Thoracic aorta (tissue), 2 donors: ENCODE measurements around the gene RASAL1. TPM values are rescaled to one million over a fixed set of nuclear protein-coding genes. Genes with fewer than 3 reads are reported as not detected.

Source experiments
- ATAC-seq: fragments of 150-250 bp; one replicate; pipeline ENCODE4 v1.8.0; 2017; ENCODE audit warnings: low read depth; ENCODE audit not compliant: insufficient number of reproducible peaks, low FRiP score
- DNase-seq: peaks from one replicate; pipeline ENCODE4 v3.0.0-alpha.2; 2020; ENCODE audit warnings: low spot score
- H3K27ac ChIP-seq, 2 donors: fragments of 200-600 bp; sonication (generic); 1 replicate in 1 of 2; 2 replicates in 1 of 2; pipeline ENCODE4 v1.5.1; 2016; ENCODE audit warnings: mild to moderate bottlenecking in 2 of 2, moderate library complexity in 2 of 2
- H3K27me3 ChIP-seq: fragments of 200-600 bp; sonication (generic); replicated peaks from 2 replicates; pipeline ENCODE4 v1.6.0; 2016; ENCODE audit warnings: mild to moderate bottlenecking; ENCODE audit not compliant: insufficient read depth
- H3K36me3 ChIP-seq: fragments of 200-600 bp; sonication (generic); one replicate; pipeline ENCODE4 v1.5.1; 2016
- H3K4me1 ChIP-seq, 2 donors: fragments of 200-600 bp; sonication (generic); 1 replicate in 1 of 2; 2 replicates in 1 of 2; pipeline versions ENCODE4 v1.5.1 to v1.6.0; 2016; ENCODE audit warnings: low read depth in 2 of 2, mild to moderate bottlenecking in 1 of 2; ENCODE audit not compliant: control insufficient read depth in 1 of 2
- H3K4me3 ChIP-seq: fragments of 200-600 bp; sonication (generic); 2 replicates; pipeline ENCODE4 v1.5.1; 2016; ENCODE audit warnings: mild to moderate bottlenecking
- H3K9me3 ChIP-seq: fragments of 200-600 bp; sonication (generic); 2 replicates; pipeline ENCODE4 v1.5.1; 2016
- total RNA-seq, 2 donors: library from RNA; depleted of rRNA; stranded (reverse); fragments of >200 nt; gene quantifications; one replicate each; pipeline versions ENCODE4 v1.1.0 to v1.2.3, GENCODE V29; 2016
- TF ChIP-seq, protein P1 (sequence below): fragments of 200-600 bp; sonication (generic); IDR thresholded peaks from one replicate; pipeline ENCODE4 v1.5.1; 2019; ENCODE audit warnings: antibody characterized with exemption

Gene RASAL1
- total RNA-seq, 2 donors from 2014 or later: 2.0 TPM; not detected in 1

DNA sequence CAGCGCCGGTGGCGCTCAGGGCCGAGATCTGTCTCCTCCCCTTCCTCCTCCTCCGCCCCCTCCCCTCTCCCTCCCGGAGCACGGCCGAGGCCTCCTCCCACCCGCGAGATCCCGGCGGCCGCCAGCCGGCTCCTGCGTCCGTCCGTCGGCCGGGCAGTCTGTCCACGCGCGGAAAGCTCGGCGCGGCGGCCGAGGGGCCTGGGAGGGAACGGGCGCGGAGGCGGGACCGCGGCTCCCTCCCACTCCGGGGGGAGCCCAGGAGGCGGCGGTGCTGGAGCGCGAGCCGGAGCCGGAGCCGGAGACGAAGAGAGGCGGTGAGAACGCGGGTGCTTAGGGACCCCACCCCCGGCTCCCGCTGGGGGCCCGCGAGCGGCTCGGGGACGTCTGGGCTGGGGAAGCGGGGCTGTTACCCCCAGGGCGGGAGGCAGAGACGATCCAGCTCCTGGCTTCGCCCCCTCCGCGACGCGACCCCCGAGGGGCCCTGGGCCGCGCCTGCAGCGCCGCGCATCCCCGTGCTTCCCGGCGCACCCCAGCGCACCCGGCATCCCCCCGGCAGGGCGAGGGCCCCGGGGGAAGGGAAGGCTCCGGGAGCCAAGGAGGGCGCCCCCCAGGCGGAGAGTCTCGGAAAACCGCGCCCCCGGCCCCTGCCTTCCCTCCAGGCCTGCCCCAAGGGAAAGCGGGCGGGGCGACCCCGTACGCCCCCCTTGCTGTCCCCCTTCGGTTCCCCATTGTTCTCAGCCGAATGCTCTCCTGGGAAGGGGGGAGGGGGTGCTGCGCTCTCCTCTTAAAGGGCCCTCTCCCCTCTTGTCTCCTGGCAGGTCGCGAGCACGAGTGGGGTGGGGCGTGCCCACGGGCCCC is 78.7 kb downstream of the RASAL1 start, which contains the start of gene DTX1:
Gene DTX1 (plus strand): TSS at position 100 of the 858 bp plus-strand sequence. CDS start 1,463 bp downstream, outside the sequence.
- no peak within 1 kb of the TSS for H3K27ac ChIP-seq
- DNase-seq (no peak), ATAC-seq (no peak)
- TF ChIP-seq, protein P1, sequence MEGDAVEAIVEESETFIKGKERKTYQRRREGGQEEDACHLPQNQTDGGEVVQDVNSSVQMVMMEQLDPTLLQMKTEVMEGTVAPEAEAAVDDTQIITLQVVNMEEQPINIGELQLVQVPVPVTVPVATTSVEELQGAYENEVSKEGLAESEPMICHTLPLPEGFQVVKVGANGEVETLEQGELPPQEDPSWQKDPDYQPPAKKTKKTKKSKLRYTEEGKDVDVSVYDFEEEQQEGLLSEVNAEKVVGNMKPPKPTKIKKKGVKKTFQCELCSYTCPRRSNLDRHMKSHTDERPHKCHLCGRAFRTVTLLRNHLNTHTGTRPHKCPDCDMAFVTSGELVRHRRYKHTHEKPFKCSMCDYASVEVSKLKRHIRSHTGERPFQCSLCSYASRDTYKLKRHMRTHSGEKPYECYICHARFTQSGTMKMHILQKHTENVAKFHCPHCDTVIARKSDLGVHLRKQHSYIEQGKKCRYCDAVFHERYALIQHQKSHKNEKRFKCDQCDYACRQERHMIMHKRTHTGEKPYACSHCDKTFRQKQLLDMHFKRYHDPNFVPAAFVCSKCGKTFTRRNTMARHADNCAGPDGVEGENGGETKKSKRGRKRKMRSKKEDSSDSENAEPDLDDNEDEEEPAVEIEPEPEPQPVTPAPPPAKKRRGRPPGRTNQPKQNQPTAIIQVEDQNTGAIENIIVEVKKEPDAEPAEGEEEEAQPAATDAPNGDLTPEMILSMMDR: no peak
- H3K4me3 ChIP-seq: peak within 1 kb of the TSS; percentile 73
- peaks cover 6 to 13% of the 10 kb centered on the region in 2 donors for H3K4me1 ChIP-seq
- no peaks in the 10 kb centered on the region for H3K27me3 ChIP-seq
- H3K36me3 ChIP-seq: no peaks in the 10 kb centered on the region
- no peaks in the 10 kb centered on the region for H3K9me3 ChIP-seq

DNA sequence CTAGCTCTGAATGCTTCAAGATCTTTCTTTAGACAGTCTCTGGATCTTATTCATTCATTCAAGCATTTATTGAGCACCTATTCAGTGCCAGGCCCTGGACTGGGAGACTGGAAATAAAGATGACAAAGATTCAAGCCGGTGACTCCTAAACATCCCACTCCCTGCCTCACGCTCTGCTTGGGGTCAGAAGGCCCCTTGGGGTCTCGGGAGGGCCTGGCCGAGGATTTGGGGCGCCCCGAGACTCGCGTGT is 79.3 kb downstream of the RASAL1 start:
- Histone ChIP-seq H3K27me3 (no peaks in the 10 kb centered on the region), H3K4me1 (peaks cover 6 to 13% of the 10 kb centered on the region in 2 donors), H3K27ac (no peak overlapping the region), H3K9me3 (no peaks in the 10 kb centered on the region), H3K4me3 (peak overlapping the region; percentile 73), H3K36me3 (no peaks in the 10 kb centered on the region)
- DNase-seq (no peak), ATAC-seq (no peak)
- TF ChIP-seq, protein P1: no peak

DNA sequence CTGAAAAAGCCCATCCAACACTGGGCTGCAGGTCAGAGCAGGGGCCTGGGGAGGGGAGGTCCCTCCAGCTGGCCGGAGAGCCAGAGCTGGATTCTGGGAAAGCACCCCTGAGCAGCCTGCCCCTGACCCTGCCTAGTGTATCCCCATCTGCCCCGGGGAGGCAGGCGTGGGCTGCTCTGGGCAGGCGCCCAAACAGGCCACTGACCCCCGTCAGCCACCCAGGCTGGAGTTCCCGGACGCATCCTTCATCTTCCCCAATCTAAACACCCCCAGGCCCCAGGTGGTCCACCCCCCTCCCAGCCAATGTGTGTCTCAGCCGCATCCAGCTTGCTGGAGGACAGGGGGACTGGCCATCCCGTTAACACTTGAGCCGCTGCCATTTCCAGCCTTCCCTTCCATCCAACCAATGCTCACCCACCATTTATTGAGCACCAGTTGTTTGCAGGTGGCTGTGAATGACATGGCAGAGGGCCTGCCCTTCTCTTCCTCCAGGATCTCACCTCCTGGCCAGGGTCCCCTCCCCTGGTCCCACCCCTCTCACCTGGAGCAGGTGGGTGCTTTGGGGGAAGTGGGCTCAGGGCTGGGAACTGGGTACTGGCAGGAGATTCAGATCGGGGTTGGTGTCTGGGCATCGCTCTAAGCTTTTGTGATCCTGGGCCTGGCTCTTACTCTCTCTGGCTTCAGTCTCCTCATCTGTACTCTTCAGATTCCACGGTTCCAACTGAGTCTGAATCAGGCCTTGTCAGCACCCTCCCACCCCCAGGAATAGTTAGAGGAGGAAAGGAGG is 79.8 kb downstream of the RASAL1 start:
- no peak overlapping the region for H3K27ac ChIP-seq
- H3K36me3 ChIP-seq: no peaks in the 10 kb centered on the region
- no peak for DNase-seq
- H3K9me3 ChIP-seq: no peaks in the 10 kb centered on the region
- H3K27me3 ChIP-seq: no peaks in the 10 kb centered on the region
- TF ChIP-seq, protein P1: no peak
- no peak overlapping the region for H3K4me3 ChIP-seq
- ATAC-seq: no peak
- H3K4me1 ChIP-seq: peaks cover 6 to 13% of the 10 kb centered on the region in 2 donors

DNA sequence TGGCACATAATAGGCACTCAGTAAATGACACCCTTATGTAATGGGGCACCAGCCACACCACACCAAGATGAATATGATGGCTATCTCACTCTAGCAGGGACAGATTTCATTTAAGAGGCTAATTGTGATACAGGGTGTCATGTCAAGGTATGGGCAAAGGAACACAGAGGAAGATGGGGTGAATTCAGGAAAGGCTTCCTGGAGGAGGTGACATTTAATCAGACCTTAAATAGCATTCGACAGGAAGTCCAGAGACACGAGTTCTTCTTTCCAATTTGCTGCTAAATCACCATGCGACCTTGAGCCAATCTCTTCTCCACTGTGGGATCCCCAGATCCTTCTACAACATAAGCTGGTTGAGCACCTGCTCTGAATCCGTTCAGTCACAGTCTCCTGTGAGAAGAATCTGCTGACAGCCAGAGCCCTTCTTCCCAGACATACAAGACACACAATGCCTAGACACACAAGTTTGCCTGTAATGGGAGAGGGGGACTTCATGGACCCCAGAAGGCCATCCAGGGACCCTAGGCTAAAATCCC is 80.5 kb downstream of the RASAL1 start:
- Histone ChIP-seq H3K36me3 (no peaks in the 10 kb centered on the region), H3K4me3 (no peak overlapping the region), H3K27me3 (no peaks in the 10 kb centered on the region), H3K4me1 (peaks cover 6 to 13% of the 10 kb centered on the region in 2 donors), H3K9me3 (no peaks in the 10 kb centered on the region), H3K27ac (no peak overlapping the region)
- no peak for DNase-seq
- no peak for ATAC-seq
- TF ChIP-seq, protein P1: no peak

DNA sequence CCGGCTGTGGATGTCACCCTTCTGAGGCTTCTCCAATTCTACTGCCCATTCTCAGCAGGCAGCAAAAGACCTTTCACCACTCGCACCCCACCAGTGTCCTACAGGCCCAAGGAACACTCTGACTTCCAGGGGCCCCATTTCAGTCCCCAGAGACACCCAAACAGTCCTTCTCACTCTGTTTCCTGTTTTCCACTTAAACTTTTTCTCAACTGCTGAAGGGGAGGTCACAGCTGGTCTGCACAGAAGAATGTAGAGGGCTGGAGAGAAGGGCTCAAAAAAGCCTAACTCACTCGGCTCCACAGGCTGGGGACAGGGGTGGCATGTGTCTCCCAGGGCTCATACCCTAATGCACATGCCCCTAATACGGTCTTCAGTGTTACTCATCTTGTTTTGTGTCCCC is 83.2 kb downstream of the RASAL1 start:
- TF ChIP-seq, protein P1: no peak
- Histone ChIP-seq H3K27me3 (no peaks in the 10 kb centered on the region), H3K9me3 (no peaks in the 10 kb centered on the region), H3K27ac (no peak overlapping the region), H3K4me1 (peaks cover 6 to 11% of the 10 kb centered on the region in 2 donors), H3K36me3 (no peaks in the 10 kb centered on the region), H3K4me3 (no peak overlapping the region)
- ATAC-seq: no peak
- DNase-seq: no peak
